K562 treated with DMSO at 1 percent for 12 hours (cell line): ENCODE measurements around the gene MASP1. TPM values are rescaled to one million over a fixed set of nuclear protein-coding genes. Genes with fewer than 3 reads are reported as not detected.

Experiments
- total RNA-seq: library from RNA; unstranded; fragments of 300-600 nt; gene quantifications from 2 replicates; pipeline ENCODE4 v1.2.3, GENCODE V29; 2022; ENCODE audit not compliant: insufficient read depth

Gene MASP1
- total RNA-seq: 1.2 and 2.6 TPM in 2 replicates

GRCh38 chr3:187291512-187292132, at the start of gene MASP1:
TSS of gene MASP1 (minus strand) at chr3:187291737. CDS start at chr3:187291632, 105 bp downstream.

GRCh38 chr3:187197335-187197649, 94.2 kb downstream of the MASP1 start, which contains the start of gene RTP1:
TSS of gene RTP1 (plus strand) at chr3:187197486. CDS start at chr3:187197516, 30 bp downstream.

Other genes with a start within 250 kb of the MASP1 start
- gene RPL39L, start 152.2 kb downstream of the MASP1 start, total RNA-seq: 96.4 and 141 TPM in 2 replicates
- not detected in 2 replicates for gene RTP1, start 94.3 kb downstream of the MASP1 start, total RNA-seq
- not detected in 2 replicates for gene RTP4, start 76.6 kb upstream of the MASP1 start, total RNA-seq